ENCODE data around the gene ADCY7. TPM values are rescaled to one million over a fixed set of nuclear protein-coding genes. Genes with fewer than 3 reads are reported as not detected.

The ADCY7 gene
- total RNA-seq, 1 donor from 2014 or later = 8.8 TPM

GRCh38 chr16:50309156-50309526, 42.8 kb downstream of the ADCY7 start:
- Mint-ChIP-seq H3K4me3 (peak overlapping the region; percentile 60), H3K27me3 (ENCODE audit: low read depth) (peaks cover 6% of the 10 kb centered on the region), H3K36me3 (ENCODE audit: low read depth) (peaks cover 11% of the 10 kb centered on the region), H3K27ac (ENCODE audit: unreplicated experiment) (no peak overlapping the region), H3K4me1 (peaks cover 9% of the 10 kb centered on the region), H3K9me3 (no peaks in the 10 kb centered on the region)
- no peak for TF ChIP-seq CTCF (conservative IDR thresholded peaks at IDR 0.05)
- DNase-seq (ENCODE audit: low read depth, low spot score) = no peak

GRCh38 chr16:50309527-50310307, 43.4 kb downstream of the ADCY7 start:
- peaks cover 11% of the 10 kb centered on the region for H3K36me3 Mint-ChIP-seq (ENCODE audit: low read depth)
- H3K4me3 Mint-ChIP-seq = peak overlapping the region; percentile 60
- no peak for TF ChIP-seq CTCF (conservative IDR thresholded peaks at IDR 0.05)
- DNase-seq (ENCODE audit: low read depth, low spot score) = no peak
- peaks cover 6% of the 10 kb centered on the region for H3K27me3 Mint-ChIP-seq (ENCODE audit: low read depth)
- H3K9me3 Mint-ChIP-seq = no peaks in the 10 kb centered on the region
- no peak overlapping the region for H3K27ac Mint-ChIP-seq (ENCODE audit: unreplicated experiment)
- peaks cover 14% of the 10 kb centered on the region for H3K4me1 Mint-ChIP-seq

GRCh38 chr16:50310308-50311133, 44.2 kb downstream of the ADCY7 start:
- Mint-ChIP-seq H3K36me3 (ENCODE audit: low read depth) (peaks cover 15% of the 10 kb centered on the region), H3K4me3 (peak overlapping the region; percentile 60), H3K27ac (ENCODE audit: unreplicated experiment) (no peak overlapping the region), H3K27me3 (ENCODE audit: low read depth) (peaks cover 6% of the 10 kb centered on the region), H3K4me1 (peaks cover 18% of the 10 kb centered on the region), H3K9me3 (no peaks in the 10 kb centered on the region)
- no peak for DNase-seq (ENCODE audit: low read depth, low spot score)
- no peak for TF ChIP-seq CTCF (conservative IDR thresholded peaks at IDR 0.05)

GRCh38 chr16:50311134-50311528, 44.8 kb downstream of the ADCY7 start:
- peaks cover 18% of the 10 kb centered on the region for H3K4me1 Mint-ChIP-seq
- no peak for DNase-seq (ENCODE audit: low read depth, low spot score)
- no peak overlapping the region for H3K4me3 Mint-ChIP-seq
- TF ChIP-seq CTCF (conservative IDR thresholded peaks at IDR 0.05) = no peak
- peaks cover 15% of the 10 kb centered on the region for H3K36me3 Mint-ChIP-seq (ENCODE audit: low read depth)
- peaks cover 6% of the 10 kb centered on the region for H3K27me3 Mint-ChIP-seq (ENCODE audit: low read depth)
- H3K27ac Mint-ChIP-seq (ENCODE audit: unreplicated experiment) = no peak overlapping the region
- H3K9me3 Mint-ChIP-seq = no peaks in the 10 kb centered on the region

GRCh38 chr16:50311891-50312501, 45.6 kb downstream of the ADCY7 start:
- no peak overlapping the region for H3K27ac Mint-ChIP-seq (ENCODE audit: unreplicated experiment)
- H3K4me1 Mint-ChIP-seq = peaks cover 18% of the 10 kb centered on the region
- no peak for DNase-seq (ENCODE audit: low read depth, low spot score)
- peaks cover 15% of the 10 kb centered on the region for H3K36me3 Mint-ChIP-seq (ENCODE audit: low read depth)
- peaks cover 6% of the 10 kb centered on the region for H3K27me3 Mint-ChIP-seq (ENCODE audit: low read depth)
- no peaks in the 10 kb centered on the region for H3K9me3 Mint-ChIP-seq
- TF ChIP-seq CTCF (conservative IDR thresholded peaks at IDR 0.05) = no peak
- no peak overlapping the region for H3K4me3 Mint-ChIP-seq

All from neural crest cell (in vitro differentiated cells).